K562 (cell line): Measurements from ENCODE around the gene TSHR. TPM values are rescaled to one million over a fixed set of nuclear protein-coding genes. Genes with fewer than 3 reads are reported as not detected.
A peak's percentile ranks its signal among the peaks of the same experiment; 100 is the strongest.

Experiments used
- ATAC-seq: fragments of 200-7000 bp; cut with Tn5 transposase; 3 replicates; pipeline ENCODE4 v1.9.1; 2020; ENCODE audit warnings: moderate library complexity
- BruUV-seq: library from RNA; stranded (reverse); fragments of 400-500 nt; replicated peaks from 2 replicates; lab custom pipeline; 2021; lab: Mats Ljungman, UMichigan
- CTCF ChIA-PET: fragments of 300-600 bp; formaldehyde crosslinking; extraction: SDS; loops from one replicate; lab custom pipeline; 2021; ENCODE audit warnings: low intra/inter-chr PET ratio; lab: Yijun Ruan, JAX
- POLR2A ChIA-PET: fragments of 300-600, 350-650 bp; sonication (Branson Sonifier 250); formaldehyde crosslinking; extraction: SDS; loops from one replicate; lab custom pipeline; 2021; ENCODE audit warnings: antibody characterized with exemption, inconsistent platforms; lab: Yijun Ruan, JAX
- DNase-seq, 4 experiments: peaks; one replicate each; pipeline versions ENCODE4 v3.0.0 to v3.0.0-alpha.2; 2011 to 2018; ENCODE audit warnings: low spot score in 3 of 4, mixed read lengths in 3 of 4; ENCODE audit errors: extremely low read depth in 1 of 4
- FAIRE-seq: peaks from 2 replicates; lab custom pipeline; 2011; peaks lifted over from hg19 to GRCh38; lab: Jason Lieb, UNC
- H2AFZ ChIP-seq: 2 replicates; pipeline ENCODE4 v1.6.0; 2011; ENCODE audit warnings: low read depth, low read length, control low read depth, inconsistent platforms
- H3K27ac ChIP-seq: fragments of 200-600 bp; 3 replicates; pipeline ENCODE4 v1.8.0; 2011; ENCODE audit warnings: low read depth, mild to moderate bottlenecking, control low read depth, inconsistent platforms, low read length, moderate library complexity, mixed read lengths; ENCODE audit errors: extremely low read depth
- H3K27me3 ChIP-seq, 2 experiments: fragments of 300-600 bp in 1 of 2; 2 replicates in 1 of 2; 3 replicates in 1 of 2; pipeline versions ENCODE4 v1.6.0 to v1.8.0; 2011; ENCODE audit warnings: inconsistent platforms in 2 of 2, low read length in 2 of 2, mild to moderate bottlenecking in 1 of 2, mixed read lengths in 1 of 2, moderate library complexity in 1 of 2; ENCODE audit not compliant: control insufficient read depth in 2 of 2, insufficient read depth in 2 of 2
- H3K36me3 ChIP-seq: fragments of 300-600 bp; 3 replicates; pipeline ENCODE4 v1.8.0; 2011; ENCODE audit warnings: mild to moderate bottlenecking, low read length, inconsistent platforms; ENCODE audit not compliant: control insufficient read depth, insufficient read depth
- H3K4me1 ChIP-seq, 2 experiments: fragments of 200-600 bp in 1 of 2; replicated peaks in 1 of 2; 2 replicates in 1 of 2; 3 replicates in 1 of 2; pipeline versions ENCODE4 v1.5.1 to v1.8.0; 2011; ENCODE audit warnings: inconsistent platforms in 2 of 2, low read length in 2 of 2, mild to moderate bottlenecking in 1 of 2, mixed read lengths in 1 of 2, moderate library complexity in 1 of 2; ENCODE audit not compliant: control insufficient read depth in 2 of 2, insufficient read depth in 2 of 2
- H3K4me2 ChIP-seq: 2 replicates; pipeline ENCODE4 v1.6.1; 2011; ENCODE audit warnings: low read length, control low read depth, inconsistent platforms, mixed read lengths; ENCODE audit not compliant: insufficient read depth
- H3K4me3 ChIP-seq: fragments of 200-600 bp; sonication (generic), shearing (Covaris generic); 2 replicates; pipeline ENCODE4 v1.5.1; 2016; ENCODE audit warnings: control low read depth, inconsistent platforms
- H3K79me2 ChIP-seq: fragments of 200-600 bp; 3 replicates; pipeline ENCODE4 v1.8.0; 2011; ENCODE audit warnings: low read length, inconsistent platforms; ENCODE audit not compliant: control insufficient read depth, insufficient read depth
- H3K9ac ChIP-seq, 2 experiments: 2 replicates each; pipeline versions ENCODE4 v1.6.0 to v1.6.1; 2011; ENCODE audit warnings: low read depth in 2 of 2, low read length in 2 of 2, control low read depth in 1 of 2, inconsistent platforms in 1 of 2, mild to moderate bottlenecking in 1 of 2, mixed read lengths in 1 of 2; ENCODE audit not compliant: insufficient read depth in 1 of 2
- H3K9me1 ChIP-seq: one replicate; pipeline ENCODE4 v1.6.0; 2011; ENCODE audit warnings: inconsistent platforms, mild to moderate bottlenecking, low read length, moderate library complexity; ENCODE audit not compliant: control insufficient read depth, insufficient read depth
- H3K9me3 ChIP-seq: replicated peaks from 2 replicates; pipeline ENCODE4 v1.5.1; 2011; ENCODE audit warnings: low read depth, low read length, inconsistent platforms; ENCODE audit not compliant: control insufficient read depth, insufficient read depth
- H4K20me1 ChIP-seq: replicated peaks from 2 replicates; pipeline ENCODE4 v1.6.1; 2011; ENCODE audit warnings: low read length, inconsistent platforms, mixed read lengths; ENCODE audit not compliant: control insufficient read depth, insufficient read depth
- BDP1 ChIP-seq: IDR thresholded peaks from 3 replicates; pipeline ENCODE4 v1.6.1; 2011; ENCODE audit not compliant: insufficient read length, insufficient read depth
- BRF2 ChIP-seq: IDR thresholded peaks from 3 replicates; pipeline ENCODE4 v1.6.1; 2011; ENCODE audit warnings: borderline replicate concordance, mild to moderate bottlenecking; ENCODE audit not compliant: insufficient read length, insufficient read depth
- HEY1 ChIP-seq: fragments of 250-450 bp; sonication (Bioruptor Pico); IDR thresholded peaks from 2 replicates; pipeline ENCODE4 v1.5.0; 2020; ENCODE audit warnings: mild to moderate bottlenecking, moderate library complexity, borderline replicate concordance
- HOXB6 ChIP-seq: fragments of 250-450 bp; sonication (Bioruptor Pico); IDR thresholded peaks from 2 replicates; pipeline ENCODE4 v1.5.1; 2022; ENCODE audit warnings: mild to moderate bottlenecking, borderline replicate concordance
- MAFF ChIP-seq: IDR thresholded peaks from 2 replicates; pipeline ENCODE4 v1.6.1; 2012; ENCODE audit warnings: low read length, improper control_type of control experiment
- PRMT5 ChIP-seq: sonication (generic); formaldehyde crosslinking; IDR thresholded peaks from 2 replicates; pipeline ENCODE4 v1.5.0; 2020; ENCODE audit warnings: missing genetic modification reagents
- REST ChIP-seq, 2 experiments: fragments of 450-650 bp; formaldehyde crosslinking in 1 of 2; IDR thresholded peaks; 2 replicates each; pipeline versions ENCODE4 v1.4.0 to v1.6.1; 2014 to 2020; ENCODE audit warnings: mild to moderate bottlenecking in 2 of 2, borderline replicate concordance in 1 of 2, low read depth in 1 of 2
- RNF2 ChIP-seq: sonication (generic); IDR thresholded peaks from 2 replicates; pipeline ENCODE4 v1.6.1; 2016
- TFAM ChIP-seq: fragments of 250-450 bp; sonication (Bioruptor Pico); conservative IDR thresholded peaks from 2 replicates; pipeline ENCODE4 v1.5.0; 2021; ENCODE audit warnings: mild to moderate bottlenecking, moderate library complexity
- ZC3H11A ChIP-seq: IDR thresholded peaks from 2 replicates; pipeline ENCODE4 v1.6.1; 2012; ENCODE audit warnings: low read depth, low read length, improper control_type of control experiment
- ZNF239 ChIP-seq: fragments of 250-450 bp; sonication (Bioruptor Pico); IDR thresholded peaks from 2 replicates; pipeline ENCODE4 v1.4.0; 2020; ENCODE audit warnings: mild to moderate bottlenecking
- ZNF57 ChIP-seq: fragments of 450-650 bp; formaldehyde crosslinking; IDR thresholded peaks from 2 replicates; pipeline ENCODE4 v1.4.0; 2020; ENCODE audit warnings: mild to moderate bottlenecking, moderate library complexity
- WGBS: fragments of 100-300 bp; shearing (Covaris generic); methylation state at CpG from one replicate; pipeline ENCODE4 v1.1.6; 2016; ENCODE audit warnings: low coverage, mixed read lengths; ENCODE audit not compliant: insufficient coverage; ENCODE audit errors: missing lambda C conversion rate; 5-methylcytosine and 5-hydroxymethylcytosine counted together
- in situ Hi-C: fragments of 300-500 bp; cut with MboI; formaldehyde crosslinking; loops from 4 replicates; pipeline ENCODE4 v1.15.0; 2018; ENCODE audit warnings: inconsistent platforms, mixed read lengths
- intact Hi-C: fragments of 100-400 bp; cut with micrococcal nuclease; formaldehyde crosslinking; loops from 2 replicates; pipeline ENCODE4 v1.14.2; 2022
- polyA plus RNA-seq, 8 experiments: library from polyadenylated mRNA; depleted of rRNA in 4 of 8; stranded (reverse) in 5 of 8; unstranded in 3 of 8; fragments of >200 nt; fragmentation: Nextera tagmentation in 2 of 8; fragmentation: Illumina TruSeq in 1 of 8; extraction: Ambion mirVana in 2 of 8; extraction: Trizol in 1 of 8; gene quantifications; 2 replicates each; pipeline versions ENCODE4 v1.2.1 to v1.2.3, GENCODE V29; 2011 to 2014; ENCODE audit warnings: inconsistent platforms in 1 of 8, missing spikeins in 1 of 8
- total RNA-seq, 7 experiments: library from RNA; depleted of rRNA in 6 of 7; stranded (reverse); fragments of >200 nt in 6 of 7; fragmentation: Illumina TruSeq in 2 of 7; extraction: Trizol in 2 of 7; gene quantifications; 2 replicates each; pipeline versions ENCODE4 v1.2.1 to v1.2.3, GENCODE V29; 2011 to 2021; ENCODE audit warnings: low replicate concordance in 1 of 7
- TF ChIP-seq, protein P1 (sequence below): sonication (generic); formaldehyde crosslinking; IDR thresholded peaks from 2 replicates; pipeline ENCODE4 v1.8.0; 2022; ENCODE audit warnings: mild to moderate bottlenecking, missing genetic modification reagents

Gene TSHR
- total and polyA plus RNA-seq, 9 of the 15 experiments (the other 6 are each of a cell fraction or from before 2014, with no cell fraction given), result 0.01 to 0.10 TPM; not detected in 7

GRCh38 chr14:81062816-81063215 is 107.4 kb downstream of the TSHR start (continued):
- peak; percentile 49; the same call in 1 of the 2 replicates for TF ChIP-seq REST (IDR thresholded peaks at IDR 0.05; ENCODE audit: borderline replicate concordance)
- TF ChIP-seq REST (CRISPR knock-in tag; IDR thresholded peaks at IDR 0.05; ENCODE audit: low read depth), result no peak

DNA sequence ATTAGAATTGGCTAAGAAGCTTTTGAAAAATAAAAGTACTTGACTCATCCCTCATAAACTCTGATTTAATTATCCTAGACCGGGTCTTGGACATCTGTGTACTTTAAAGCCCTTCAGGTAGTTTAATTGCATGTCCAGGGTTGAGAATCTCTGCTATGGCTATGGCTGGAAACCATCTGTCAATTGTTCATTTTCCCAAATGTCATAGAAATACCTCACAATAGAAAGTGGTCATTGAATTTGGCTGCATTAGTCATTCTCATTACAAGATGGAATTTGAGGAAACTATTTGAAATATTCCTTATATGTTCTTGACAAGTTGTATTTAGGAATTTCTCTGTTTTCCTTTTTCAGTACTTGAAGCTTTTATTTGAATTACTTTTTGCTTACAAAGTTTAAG is 111.3 kb downstream of the TSHR start:
- ATAC-seq (no peak), FAIRE-seq (no peak), DNase-seq (no peak)
- Histone ChIP-seq H4K20me1 (no peaks in the 10 kb centered on the region), H3K4me2 (no peak overlapping the region), H3K4me3 (no peak overlapping the region), H3K79me2 (no peaks in the 10 kb centered on the region), H3K27ac (no peak overlapping the region), H3K9me3 (no peaks in the 10 kb centered on the region), H3K4me1 (no peaks in the 10 kb centered on the region), H3K27me3 (no peaks in the 10 kb centered on the region; a peak in 1 of 5 replicates), H3K36me3 (no peaks in the 10 kb centered on the region), H2AFZ (no peak overlapping the region), H3K9me1 (no peaks in the 10 kb centered on the region), H3K9ac (no peak overlapping the region)
- in situ Hi-C loops, result no loop called here
- WGBS, result 17% methylated on average over 1 of the region's 1 CpG
- intact Hi-C loops, result no loop called here
- TF ChIP-seq HOXB6 (CRISPR knock-in tag), result no peak
- no peak for TF ChIP-seq HEY1 (CRISPR knock-in tag)
- TF ChIP-seq, protein P1, sequence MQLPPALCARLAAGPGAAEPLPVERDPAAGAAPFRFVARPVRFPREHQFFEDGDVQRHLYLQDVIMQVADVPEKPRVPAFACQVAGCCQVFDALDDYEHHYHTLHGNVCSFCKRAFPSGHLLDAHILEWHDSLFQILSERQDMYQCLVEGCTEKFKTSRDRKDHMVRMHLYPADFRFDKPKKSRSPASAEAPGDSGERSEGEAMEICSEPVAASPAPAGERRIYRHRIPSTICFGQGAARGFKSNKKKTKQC, result no peak
- no peak for TF ChIP-seq ZNF57 (CRISPR knock-in tag)
- TF ChIP-seq RNF2, result no peak
- TF ChIP-seq BDP1, result no peak
- TF ChIP-seq PRMT5 (CRISPR knock-in tag), result no peak
- no peak for TF ChIP-seq TFAM (CRISPR knock-in tag)
- no peak for TF ChIP-seq ZC3H11A
- TF ChIP-seq MAFF, result no peak
- no peak for TF ChIP-seq ZNF239 (CRISPR knock-in tag)
- TF ChIP-seq BRF2, result no peak
- ChIA-PET POLR2A (no interaction called here), CTCF (no interaction called here)
- BruUV-seq, result no TSS peak
